Measurements from ENCODE around the gene CCDC192.

Gene CCDC192

GRCh38 chr5:127928053-127928452, 224.9 kb downstream of the CCDC192 start:
- no peak for TF ChIP-seq CTCF (conservative IDR thresholded peaks at IDR 0.05; ENCODE audit: low read length)
- no peak for DNase-seq (ENCODE audit: low read depth)
- no peak overlapping the region for H3K4me3 ChIP-seq (ENCODE audit: low read length)

GRCh38 chr5:127930311-127930710, 227.1 kb downstream of the CCDC192 start:
- TF ChIP-seq CTCF (conservative IDR thresholded peaks at IDR 0.05; ENCODE audit: low read length): no peak
- H3K4me3 ChIP-seq (ENCODE audit: low read length): no peak overlapping the region
- DNase-seq (ENCODE audit: low read depth): peak; percentile 32

- no peak for TF ChIP-seq CTCF (conservative IDR thresholded peaks at IDR 0.05; ENCODE audit: low read length)
- H3K4me3 ChIP-seq (ENCODE audit: low read length): no peak overlapping the region
- DNase-seq (ENCODE audit: low read depth): no peak
These were observed 228.2 kb downstream of the CCDC192 start for GRCh38 chr5:127931396-127931795.

- no peak for DNase-seq (ENCODE audit: low read depth)
- H3K4me3 ChIP-seq (ENCODE audit: low read length): no peak overlapping the region
- TF ChIP-seq CTCF (conservative IDR thresholded peaks at IDR 0.05; ENCODE audit: low read length): no peak
These were observed 230.2 kb downstream of the CCDC192 start for GRCh38 chr5:127933348-127933747.

GRCh38 chr5:127934791-127935256, 231.6 kb downstream of the CCDC192 start:
- no peak for TF ChIP-seq CTCF (conservative IDR thresholded peaks at IDR 0.05; ENCODE audit: low read length)
- H3K4me3 ChIP-seq (ENCODE audit: low read length): no peak overlapping the region

GRCh38 chr5:127935398-127935797, 232.2 kb downstream of the CCDC192 start:
- no peak for DNase-seq (ENCODE audit: low read depth)
- no peak overlapping the region for H3K4me3 ChIP-seq (ENCODE audit: low read length)
- no peak for TF ChIP-seq CTCF (conservative IDR thresholded peaks at IDR 0.05; ENCODE audit: low read length)

More at GRCh38 chr5:127934791-127935256, 231.6 kb downstream of the CCDC192 start:
- peak; percentile 56 for DNase-seq (ENCODE audit: low read depth)

- H3K4me3 ChIP-seq (ENCODE audit: low read length): no peak overlapping the region
- DNase-seq (ENCODE audit: low read depth): no peak
- TF ChIP-seq CTCF (conservative IDR thresholded peaks at IDR 0.05; ENCODE audit: low read length): no peak
These were observed 233.3 kb downstream of the CCDC192 start for GRCh38 chr5:127936439-127936972.

Data from AG10803 (cell line).